Liver (tissue), 9 donors: ENCODE measurements around the gene CDC6. TPM values are rescaled to one million over a fixed set of nuclear protein-coding genes. Genes with fewer than 3 reads are reported as not detected.

ENCODE experiments used
- DNase-seq: peaks from one replicate; pipeline ENCODE4 v3.0.0-alpha.2; 2017; ENCODE audit warnings: low spot score
- H3K27ac ChIP-seq, 2 donors: one replicate each; pipeline ENCODE4 v1.7.0; 2013; ENCODE audit warnings: inconsistent platforms in 2 of 2, low read length in 2 of 2, control low read depth in 1 of 2, low read depth in 1 of 2, mild to moderate bottlenecking in 1 of 2
- H3K27me3 ChIP-seq, 4 donors: one replicate each; pipeline versions ENCODE4 v1.6.1 to v1.7.0; 2013; ENCODE audit warnings: low read length in 3 of 4, inconsistent platforms in 1 of 4, mild to moderate bottlenecking in 1 of 4, moderate library complexity in 1 of 4; ENCODE audit not compliant: control insufficient read depth in 4 of 4, insufficient read depth in 4 of 4
- H3K36me3 ChIP-seq, 4 donors: one replicate each; pipeline versions ENCODE4 v1.6.1 to v1.7.0; 2013; ENCODE audit warnings: low read length in 3 of 4, mild to moderate bottlenecking in 3 of 4, low read depth in 1 of 4, moderate library complexity in 1 of 4; ENCODE audit not compliant: control insufficient read depth in 4 of 4, insufficient read depth in 3 of 4
- H3K4me1 ChIP-seq, 4 donors: one replicate each; pipeline versions ENCODE4 v1.6.1 to v1.7.0; 2013; ENCODE audit warnings: low read length in 3 of 4, mild to moderate bottlenecking in 3 of 4, moderate library complexity in 1 of 4; ENCODE audit not compliant: control insufficient read depth in 4 of 4, insufficient read depth in 4 of 4
- H3K4me3 ChIP-seq, 3 donors: one replicate each; pipeline versions ENCODE4 v1.6.1 to v1.7.0; 2013; ENCODE audit warnings: low read length in 3 of 3, control low read depth in 1 of 3, low read depth in 1 of 3, mild to moderate bottlenecking in 1 of 3
- H3K9ac ChIP-seq, 2 donors: one replicate each; pipeline ENCODE4 v1.7.0; 2013; ENCODE audit warnings: low read length in 2 of 2, mild to moderate bottlenecking in 2 of 2, moderate library complexity in 2 of 2, control low read depth in 1 of 2, low read depth in 1 of 2
- H3K9me3 ChIP-seq, 4 donors: one replicate each; pipeline versions ENCODE4 v1.6.1 to v1.7.0; 2013; ENCODE audit warnings: low read length in 3 of 4; ENCODE audit not compliant: control insufficient read depth in 4 of 4
- ATF3 ChIP-seq: IDR thresholded peaks from 2 replicates; pipeline ENCODE4 v1.6.1; 2016; ENCODE audit warnings: antibody characterized with exemption
- EGR1 ChIP-seq, 2 donors: IDR thresholded peaks; 2 replicates each; pipeline ENCODE4 v1.6.1; 2016 to 2018; ENCODE audit warnings: antibody characterized with exemption in 2 of 2, low read depth in 2 of 2
- FOXA1 ChIP-seq: IDR thresholded peaks from 2 replicates; pipeline ENCODE4 v1.6.1; 2016; ENCODE audit warnings: antibody characterized with exemption
- FOXA2 ChIP-seq: IDR thresholded peaks from 2 replicates; pipeline ENCODE4 v1.6.1; 2016; ENCODE audit warnings: antibody characterized with exemption
- GABPA ChIP-seq, 2 donors: IDR thresholded peaks in 1 of 2; conservative IDR thresholded peaks in 1 of 2; 2 replicates each; pipeline ENCODE4 v1.6.1; 2016; ENCODE audit warnings: antibody characterized with exemption in 2 of 2, mild to moderate bottlenecking in 1 of 2, moderate library complexity in 1 of 2
- HNF4A ChIP-seq, 2 donors: conservative IDR thresholded peaks; 2 replicates each; pipeline ENCODE4 v1.6.1; 2016; ENCODE audit warnings: antibody characterized with exemption in 2 of 2, mild to moderate bottlenecking in 2 of 2
- HNF4G ChIP-seq: IDR thresholded peaks from 2 replicates; pipeline ENCODE4 v1.6.1; 2016; ENCODE audit warnings: antibody characterized with exemption
- JUND ChIP-seq, 2 donors: IDR thresholded peaks; 2 replicates each; pipeline ENCODE4 v1.6.1; 2016; ENCODE audit warnings: antibody characterized with exemption in 2 of 2
- NR2F2 ChIP-seq: IDR thresholded peaks from 2 replicates; pipeline ENCODE4 v1.6.1; 2016; ENCODE audit warnings: antibody characterized with exemption
- RAD21 ChIP-seq, 2 donors: IDR thresholded peaks; 2 replicates each; pipeline ENCODE4 v1.6.1; 2016; ENCODE audit warnings: antibody characterized with exemption in 2 of 2, mild to moderate bottlenecking in 2 of 2
- RXRA ChIP-seq, 2 donors: IDR thresholded peaks; 2 replicates each; pipeline ENCODE4 v1.6.1; 2017 to 2018; ENCODE audit warnings: antibody characterized with exemption in 2 of 2, mild to moderate bottlenecking in 1 of 2
- SP1 ChIP-seq: IDR thresholded peaks from 2 replicates; pipeline ENCODE4 v1.6.1; 2018; ENCODE audit warnings: antibody characterized with exemption, mild to moderate bottlenecking
- TAF1 ChIP-seq: conservative IDR thresholded peaks from 2 replicates; pipeline ENCODE4 v1.6.1; 2016; ENCODE audit warnings: antibody characterized with exemption, mild to moderate bottlenecking
- YY1 ChIP-seq: IDR thresholded peaks from 2 replicates; pipeline ENCODE4 v1.6.1; 2016; ENCODE audit warnings: antibody characterized with exemption, mild to moderate bottlenecking
- WGBS: extraction: QIAGEN DNeasy Blood & Tissue Kit; methylation state at CpG from one replicate; pipeline ENCODE4 v1.1.7; 2013; 5-methylcytosine and 5-hydroxymethylcytosine counted together
- polyA plus RNA-seq, 2 donors: library from polyadenylated mRNA; stranded (reverse) in 1 of 2; unstranded in 1 of 2; fragments of 200-250 nt in 1 of 2; fragments of >200 nt in 1 of 2; fragmentation: Nextera tagmentation in 1 of 2; extraction: Ambion mirVana in 1 of 2; gene quantifications; one replicate each; pipeline versions ENCODE4 v1.2.1 to v1.2.3, GENCODE V29; 2013 to 2015
- total RNA-seq, 2 donors: library from RNA; depleted of rRNA; stranded (reverse); fragments of >200 nt; gene quantifications; one replicate each; pipeline ENCODE4 v1.2.3, GENCODE V29; 2014
- TF ChIP-seq, protein P1 (sequence below): IDR thresholded peaks from 2 replicates; pipeline ENCODE4 v1.6.1; 2016; ENCODE audit warnings: antibody characterized with exemption
- TF ChIP-seq, protein P2 (sequence below): fragments of 150-350 bp; IDR thresholded peaks from 2 replicates; pipeline ENCODE4 v1.5.1; 2017; ENCODE audit warnings: improper control_type of control experiment, low read depth, low read length; ENCODE audit not compliant: missing input control
- TF ChIP-seq, protein P3 (sequence below): IDR thresholded peaks from 2 replicates; pipeline ENCODE4 v1.6.1; 2016; ENCODE audit warnings: antibody characterized with exemption
- donor health status: healthy.
- donor health status: healthy.
- donor health status: healthy.
- donor health status: healthy.
- donor health status: healthy.

Gene CDC6
- total and polyA plus RNA-seq, 4 donors = 0.54 to 16.5 (median 2.5) TPM

- Histone ChIP-seq H3K9me3 (no peaks in the 10 kb centered on the region), H3K36me3 (peaks cover 0 to 3% (median 1%) of the 10 kb centered on the region in 4 donors), H3K27me3 (no peaks in the 10 kb centered on the region), H3K4me3 (no peak overlapping the region), H3K9ac (no peak overlapping the region), H3K27ac (no peak overlapping the region), H3K4me1 (no peaks in the 10 kb centered on the region)
- TF ChIP-seq JUND (IDR thresholded peaks at IDR 0.05) (no peak), HNF4G (no peak), SP1 (no peak), RXRA (IDR thresholded peaks at IDR 0.05) (no peak), NR2F2 (no peak), GABPA (IDR thresholded peaks at IDR 0.05 in 1 of 2, conservative IDR thresholded peaks at IDR 0.05 in 1 of 2) (no peak), FOXA2 (no peak), HNF4A (conservative IDR thresholded peaks at IDR 0.05) (no peak), YY1 (no peak), ATF3 (no peak), RAD21 (IDR thresholded peaks at IDR 0.05) (no peak), EGR1 (IDR thresholded peaks at IDR 0.05; ENCODE audit: low read depth in 2 of 2) (no peak)
- whole genome bisulfite sequencing = 93% methylated on average over 4 of the region's 4 CpGs
- no peak for DNase-seq
Observed at GRCh38 chr17:40241252-40241834, 46.3 kb upstream of the CDC6 start.

DNA sequence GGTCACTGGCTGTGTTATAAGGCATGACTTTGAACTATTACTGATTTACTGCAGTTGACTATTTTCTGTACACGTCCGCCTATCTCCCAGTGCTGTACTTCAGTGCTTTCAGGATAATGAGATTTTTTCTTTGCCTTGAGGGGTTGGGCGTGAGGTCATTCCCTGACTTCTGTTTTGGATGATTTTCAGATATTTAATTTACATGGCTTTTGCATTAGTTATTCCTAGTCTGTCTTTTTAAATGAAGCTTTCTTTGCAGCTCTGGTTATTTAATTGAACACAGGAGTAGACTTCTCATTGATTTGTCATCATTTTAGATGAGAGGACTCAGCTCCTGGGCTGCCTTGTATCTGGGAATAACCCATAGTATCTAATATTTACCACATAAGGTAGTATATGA, 44.9 kb upstream of the CDC6 start:
- Histone ChIP-seq H3K27me3 (no peaks in the 10 kb centered on the region), H3K4me3 (no peak overlapping the region), H3K27ac (no peak overlapping the region), H3K36me3 (peaks cover 0 to 2% (median under 1%) of the 10 kb centered on the region in 4 donors), H3K9me3 (no peaks in the 10 kb centered on the region), H3K9ac (no peak overlapping the region), H3K4me1 (no peaks in the 10 kb centered on the region)
- 91% methylated on average over 3 of the region's 3 CpGs for WGBS
- TF ChIP-seq RXRA (IDR thresholded peaks at IDR 0.05) = no peak
- no peak for DNase-seq

- Histone ChIP-seq H3K9ac (no peak overlapping the region), H3K27me3 (no peaks in the 10 kb centered on the region), H3K4me1 (no peaks in the 10 kb centered on the region), H3K9me3 (no peaks in the 10 kb centered on the region), H3K27ac (no peak overlapping the region), H3K36me3 (peaks cover 0 to 2% (median 0%) of the 10 kb centered on the region in 4 donors), H3K4me3 (no peak overlapping the region)
- WGBS = 99% methylated on average over 3 of the region's 3 CpGs
- TF ChIP-seq EGR1 (IDR thresholded peaks at IDR 0.05; ENCODE audit: low read depth in 2 of 2) (no peak), SP1 (no peak), JUND (IDR thresholded peaks at IDR 0.05) (no peak)
- no peak for DNase-seq
Observed at GRCh38 chr17:40243761-40244160, 43.9 kb upstream of the CDC6 start.

DNA sequence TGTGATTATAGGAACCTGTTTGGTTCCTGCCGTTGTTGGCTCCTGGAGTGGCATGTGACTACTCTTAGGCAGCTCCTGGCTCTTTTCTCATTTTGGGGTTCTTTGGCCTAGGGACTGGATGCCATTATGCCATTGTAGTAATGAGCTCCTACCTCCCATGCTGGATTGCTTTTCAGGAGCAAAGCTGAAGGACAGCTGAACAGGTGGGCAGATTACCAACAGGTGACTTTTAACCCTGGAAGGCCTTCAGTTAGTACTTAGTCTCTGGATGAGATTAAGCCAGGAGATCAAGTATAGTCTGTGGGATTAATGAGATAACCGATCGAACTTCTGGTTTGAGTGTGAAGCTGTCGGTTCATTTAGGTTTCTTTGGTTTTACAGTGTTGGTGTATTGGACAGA, 43.4 kb upstream of the CDC6 start:
- no peak overlapping the region for H3K4me3 ChIP-seq
- H3K27me3 ChIP-seq = no peaks in the 10 kb centered on the region
- H3K9ac ChIP-seq = no peak overlapping the region
- no peak for DNase-seq
- 93% methylated on average over 4 of the region's 4 CpGs for WGBS
- H3K36me3 ChIP-seq = peaks cover 0 to 2% (median 0%) of the 10 kb centered on the region in 4 donors
- H3K4me1 ChIP-seq = no peaks in the 10 kb centered on the region
- H3K27ac ChIP-seq = no peak overlapping the region
- no peaks in the 10 kb centered on the region for H3K9me3 ChIP-seq
- TF ChIP-seq RXRA (IDR thresholded peaks at IDR 0.05) (no peak), GABPA (IDR thresholded peaks at IDR 0.05 in 1 of 2, conservative IDR thresholded peaks at IDR 0.05 in 1 of 2) (no peak), JUND (IDR thresholded peaks at IDR 0.05) (no peak), EGR1 (IDR thresholded peaks at IDR 0.05; ENCODE audit: low read depth in 2 of 2) (no peak), RAD21 (IDR thresholded peaks at IDR 0.05) (no peak), TAF1 (no peak), HNF4G (no peak), FOXA1 (no peak), HNF4A (conservative IDR thresholded peaks at IDR 0.05) (no peak), FOXA2 (no peak), YY1 (no peak), NR2F2 (no peak), ATF3 (no peak), SP1 (no peak)
- TF ChIP-seq, protein P1, sequence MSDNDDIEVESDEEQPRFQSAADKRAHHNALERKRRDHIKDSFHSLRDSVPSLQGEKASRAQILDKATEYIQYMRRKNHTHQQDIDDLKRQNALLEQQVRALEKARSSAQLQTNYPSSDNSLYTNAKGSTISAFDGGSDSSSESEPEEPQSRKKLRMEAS = no peak
- TF ChIP-seq, protein P2, sequence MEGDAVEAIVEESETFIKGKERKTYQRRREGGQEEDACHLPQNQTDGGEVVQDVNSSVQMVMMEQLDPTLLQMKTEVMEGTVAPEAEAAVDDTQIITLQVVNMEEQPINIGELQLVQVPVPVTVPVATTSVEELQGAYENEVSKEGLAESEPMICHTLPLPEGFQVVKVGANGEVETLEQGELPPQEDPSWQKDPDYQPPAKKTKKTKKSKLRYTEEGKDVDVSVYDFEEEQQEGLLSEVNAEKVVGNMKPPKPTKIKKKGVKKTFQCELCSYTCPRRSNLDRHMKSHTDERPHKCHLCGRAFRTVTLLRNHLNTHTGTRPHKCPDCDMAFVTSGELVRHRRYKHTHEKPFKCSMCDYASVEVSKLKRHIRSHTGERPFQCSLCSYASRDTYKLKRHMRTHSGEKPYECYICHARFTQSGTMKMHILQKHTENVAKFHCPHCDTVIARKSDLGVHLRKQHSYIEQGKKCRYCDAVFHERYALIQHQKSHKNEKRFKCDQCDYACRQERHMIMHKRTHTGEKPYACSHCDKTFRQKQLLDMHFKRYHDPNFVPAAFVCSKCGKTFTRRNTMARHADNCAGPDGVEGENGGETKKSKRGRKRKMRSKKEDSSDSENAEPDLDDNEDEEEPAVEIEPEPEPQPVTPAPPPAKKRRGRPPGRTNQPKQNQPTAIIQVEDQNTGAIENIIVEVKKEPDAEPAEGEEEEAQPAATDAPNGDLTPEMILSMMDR = no peak
- TF ChIP-seq, protein P3, sequence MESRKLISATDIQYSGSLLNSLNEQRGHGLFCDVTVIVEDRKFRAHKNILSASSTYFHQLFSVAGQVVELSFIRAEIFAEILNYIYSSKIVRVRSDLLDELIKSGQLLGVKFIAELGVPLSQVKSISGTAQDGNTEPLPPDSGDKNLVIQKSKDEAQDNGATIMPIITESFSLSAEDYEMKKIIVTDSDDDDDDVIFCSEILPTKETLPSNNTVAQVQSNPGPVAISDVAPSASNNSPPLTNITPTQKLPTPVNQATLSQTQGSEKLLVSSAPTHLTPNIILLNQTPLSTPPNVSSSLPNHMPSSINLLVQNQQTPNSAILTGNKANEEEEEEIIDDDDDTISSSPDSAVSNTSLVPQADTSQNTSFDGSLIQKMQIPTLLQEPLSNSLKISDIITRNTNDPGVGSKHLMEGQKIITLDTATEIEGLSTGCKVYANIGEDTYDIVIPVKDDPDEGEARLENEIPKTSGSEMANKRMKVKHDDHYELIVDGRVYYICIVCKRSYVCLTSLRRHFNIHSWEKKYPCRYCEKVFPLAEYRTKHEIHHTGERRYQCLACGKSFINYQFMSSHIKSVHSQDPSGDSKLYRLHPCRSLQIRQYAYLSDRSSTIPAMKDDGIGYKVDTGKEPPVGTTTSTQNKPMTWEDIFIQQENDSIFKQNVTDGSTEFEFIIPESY = no peak
